ENCODE results near the gene PURA. TPM values are rescaled to one million over a fixed set of nuclear protein-coding genes. Genes with fewer than 3 reads are reported as not detected.

Gene PURA
- total RNA-seq, 1 experiment from 2014 or later: 20.1 TPM

DNA sequence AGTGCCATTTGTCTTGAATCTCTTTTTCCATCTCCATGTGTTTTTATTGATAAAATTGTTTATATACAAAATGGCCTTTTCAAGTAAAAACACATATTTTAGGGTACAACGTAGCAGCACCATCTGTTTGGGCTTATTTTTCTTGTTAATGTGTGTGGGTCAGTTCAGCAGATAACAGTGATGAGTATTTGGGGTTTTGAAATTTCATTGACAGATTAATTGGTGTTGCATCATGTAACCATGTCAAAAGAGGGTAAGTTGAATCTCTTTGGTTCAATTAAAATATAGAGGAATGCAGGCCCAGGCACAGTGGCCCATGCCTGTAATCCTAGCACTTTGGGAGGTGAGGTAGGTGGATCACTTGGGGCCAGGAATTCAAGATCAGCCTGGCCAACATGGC is 20.0 kb upstream of the PURA start:
- no peaks in the 10 kb centered on the region for H3K36me3 Mint-ChIP-seq (ENCODE audit: insufficient read depth, unreplicated experiment)
- CTCF ChIA-PET: interaction anchor here (0.6 to 1.3 kb wide), 6 partner anchors 10 to 458 kb away, joined by 3 to 7 read pairs (median 3); no protein-coding TSS in a partner anchor
- TF ChIP-seq CTCF (IDR thresholded peaks at IDR 0.05; ENCODE audit: unreplicated experiment): no peak
- H3K4me3 Mint-ChIP-seq (ENCODE audit: unreplicated experiment): no peak overlapping the region
- no peaks in the 10 kb centered on the region for H3K4me1 Mint-ChIP-seq (ENCODE audit: insufficient read depth, unreplicated experiment)
- BruUV-seq (replicated peaks): no TSS peak
- H3K27me3 Mint-ChIP-seq (ENCODE audit: insufficient read depth, unreplicated experiment): no peaks in the 10 kb centered on the region
- POLR2A ChIA-PET: interaction anchor here (0.6 to 1.4 kb wide), 3 partner anchors 63 to 404 kb away, joined by 3 to 4 read pairs (median 4); no protein-coding TSS in a partner anchor
- no peak overlapping the region for H3K27ac Mint-ChIP-seq (ENCODE audit: low read depth, unreplicated experiment)
- H3K9me3 Mint-ChIP-seq (ENCODE audit: unreplicated experiment): peaks cover 24% of the 10 kb centered on the region
- no peak for DNase-seq (ENCODE audit: unreplicated experiment)
- intact Hi-C loops (cut with micrococcal nuclease): no loop called here

- TF ChIP-seq CTCF (IDR thresholded peaks at IDR 0.05; ENCODE audit: unreplicated experiment): no peak
- Mint-ChIP-seq H3K9me3 (ENCODE audit: unreplicated experiment) (peaks cover 16% of the 10 kb centered on the region), H3K36me3 (ENCODE audit: insufficient read depth, unreplicated experiment) (no peaks in the 10 kb centered on the region), H3K4me1 (ENCODE audit: insufficient read depth, unreplicated experiment) (no peaks in the 10 kb centered on the region), H3K4me3 (ENCODE audit: unreplicated experiment) (no peak overlapping the region), H3K27ac (ENCODE audit: low read depth, unreplicated experiment) (no peak overlapping the region), H3K27me3 (ENCODE audit: insufficient read depth, unreplicated experiment) (peaks cover 5% of the 10 kb centered on the region)
- intact Hi-C loops (cut with micrococcal nuclease): no loop called here
- POLR2A ChIA-PET: interaction anchor here (0.7 to 1.4 kb wide), 4 partner anchors 10 to 66 kb away, joined by 3 to 4 read pairs (median 3); no protein-coding TSS in a partner anchor
- CTCF ChIA-PET: interaction anchor here (0.6 to 2.4 kb wide), 7 partner anchors 9 to 625 kb away, joined by 3 to 8 read pairs (median 4); no protein-coding TSS in a partner anchor
- DNase-seq (ENCODE audit: unreplicated experiment): no peak
- no TSS peak for BruUV-seq (replicated peaks)
Observed at GRCh38 chr5:140094889-140095288, 19.0 kb upstream of the PURA start.

- POLR2A ChIA-PET: interaction anchor here (0.7 kb wide), 1 partner anchor 52 kb away, joined by 3 read pairs; no protein-coding TSS in a partner anchor
- DNase-seq (ENCODE audit: unreplicated experiment): no peak
- Mint-ChIP-seq H3K36me3 (ENCODE audit: insufficient read depth, unreplicated experiment) (no peaks in the 10 kb centered on the region), H3K4me3 (ENCODE audit: unreplicated experiment) (no peak overlapping the region), H3K27ac (ENCODE audit: low read depth, unreplicated experiment) (no peak overlapping the region), H3K9me3 (ENCODE audit: unreplicated experiment) (no peaks in the 10 kb centered on the region), H3K27me3 (ENCODE audit: insufficient read depth, unreplicated experiment) (peaks cover 18% of the 10 kb centered on the region), H3K4me1 (ENCODE audit: insufficient read depth, unreplicated experiment) (peaks cover 5% of the 10 kb centered on the region)
- BruUV-seq (replicated peaks): no TSS peak
- intact Hi-C loops (cut with micrococcal nuclease): no loop called here
- no peak for TF ChIP-seq CTCF (IDR thresholded peaks at IDR 0.05; ENCODE audit: unreplicated experiment)
- CTCF ChIA-PET: interaction anchor here (0.7 kb wide), 1 partner anchor 55 kb away, joined by 3 read pairs; no protein-coding TSS in a partner anchor
Observed at GRCh38 chr5:140101179-140101578, 12.7 kb upstream of the PURA start.

DNA sequence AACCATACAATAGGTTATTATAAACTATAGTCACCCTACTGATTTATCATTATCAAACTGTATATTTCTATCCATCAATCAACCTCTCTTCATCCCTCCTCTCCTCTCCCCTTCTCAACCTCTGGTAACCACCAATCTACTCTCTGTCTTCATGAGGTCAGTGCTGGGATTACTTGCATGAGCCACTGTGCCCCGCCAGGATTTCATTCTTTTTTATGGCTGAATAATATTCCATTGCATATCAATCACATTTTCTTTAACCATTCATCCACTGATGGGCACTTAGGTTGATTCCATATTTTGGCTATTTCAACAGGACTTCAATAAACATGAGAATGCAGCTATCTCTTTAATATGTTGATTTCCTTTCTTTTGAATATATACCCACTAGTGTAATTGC is 10.8 kb upstream of the PURA start:
- ChIA-PET POLR2A (interaction anchor here (0.6 to 2.6 kb wide), 5 partner anchors 11 to 299 kb away, joined by 3 to 20 read pairs (median 4); partner anchors contain the start of gene PURA), CTCF (interaction anchor here (0.6 to 1.9 kb wide), 3 partner anchors 9 to 593 kb away, joined by 3 to 7 read pairs (median 3); no protein-coding TSS in a partner anchor)
- intact Hi-C loops (cut with micrococcal nuclease): no loop called here
- no TSS peak for BruUV-seq (replicated peaks)
- peaks cover 16% of the 10 kb centered on the region for H3K4me1 Mint-ChIP-seq (ENCODE audit: insufficient read depth, unreplicated experiment)
- no peak for DNase-seq (ENCODE audit: unreplicated experiment)
- no peaks in the 10 kb centered on the region for H3K9me3 Mint-ChIP-seq (ENCODE audit: unreplicated experiment)
- H3K36me3 Mint-ChIP-seq (ENCODE audit: insufficient read depth, unreplicated experiment): peaks cover 10% of the 10 kb centered on the region
- no peak overlapping the region for H3K27ac Mint-ChIP-seq (ENCODE audit: low read depth, unreplicated experiment)
- H3K4me3 Mint-ChIP-seq (ENCODE audit: unreplicated experiment): no peak overlapping the region
- TF ChIP-seq CTCF (IDR thresholded peaks at IDR 0.05; ENCODE audit: unreplicated experiment): no peak
- peaks cover 18% of the 10 kb centered on the region for H3K27me3 Mint-ChIP-seq (ENCODE audit: insufficient read depth, unreplicated experiment)
